Thoracic aorta (tissue), 2 donors: ENCODE data around the gene MRPL23. TPM values are rescaled to one million over a fixed set of nuclear protein-coding genes. Genes with fewer than 3 reads are reported as not detected.

Experiments used
- ATAC-seq: fragments of 150-250 bp; one replicate; pipeline ENCODE4 v1.8.0; 2017; ENCODE audit warnings: low read depth; ENCODE audit not compliant: insufficient number of reproducible peaks, low FRiP score
- DNase-seq: peaks from one replicate; pipeline ENCODE4 v3.0.0-alpha.2; 2020; ENCODE audit warnings: low spot score
- H3K27ac ChIP-seq, 2 donors: fragments of 200-600 bp; sonication (generic); 1 replicate in 1 of 2; 2 replicates in 1 of 2; pipeline ENCODE4 v1.5.1; 2016; ENCODE audit warnings: mild to moderate bottlenecking in 2 of 2, moderate library complexity in 2 of 2
- H3K27me3 ChIP-seq: fragments of 200-600 bp; sonication (generic); replicated peaks from 2 replicates; pipeline ENCODE4 v1.6.0; 2016; ENCODE audit warnings: mild to moderate bottlenecking; ENCODE audit not compliant: insufficient read depth
- H3K36me3 ChIP-seq: fragments of 200-600 bp; sonication (generic); one replicate; pipeline ENCODE4 v1.5.1; 2016
- H3K4me1 ChIP-seq, 2 donors: fragments of 200-600 bp; sonication (generic); 1 replicate in 1 of 2; 2 replicates in 1 of 2; pipeline versions ENCODE4 v1.5.1 to v1.6.0; 2016; ENCODE audit warnings: low read depth in 2 of 2, mild to moderate bottlenecking in 1 of 2; ENCODE audit not compliant: control insufficient read depth in 1 of 2
- H3K4me3 ChIP-seq: fragments of 200-600 bp; sonication (generic); 2 replicates; pipeline ENCODE4 v1.5.1; 2016; ENCODE audit warnings: mild to moderate bottlenecking
- H3K9me3 ChIP-seq: fragments of 200-600 bp; sonication (generic); 2 replicates; pipeline ENCODE4 v1.5.1; 2016
- CTCF ChIP-seq: fragments of 200-600 bp; sonication (generic); IDR thresholded peaks from one replicate; pipeline ENCODE4 v1.5.1; 2019; ENCODE audit warnings: antibody characterized with exemption
- total RNA-seq, 2 donors: library from RNA; depleted of rRNA; stranded (reverse); fragments of >200 nt; gene quantifications; one replicate each; pipeline versions ENCODE4 v1.1.0 to v1.2.3, GENCODE V29; 2016

Gene MRPL23
- total RNA-seq, 2 donors from 2014 or later = 59.8 to 136 TPM

- H3K4me3 ChIP-seq = no peak overlapping the region
- no peak overlapping the region for H3K27ac ChIP-seq
- ATAC-seq (no peak), DNase-seq (no peak)
- no peaks in the 10 kb centered on the region for H3K36me3 ChIP-seq
- no peaks in the 10 kb centered on the region for H3K9me3 ChIP-seq
- H3K4me1 ChIP-seq = peaks cover 0 to 9% of the 10 kb centered on the region in 2 donors
- H3K27me3 ChIP-seq = no peaks in the 10 kb centered on the region
- no peak for TF ChIP-seq CTCF
Measured at GRCh38 chr11:1928470-1928890, 18.7 kb upstream of the MRPL23 start.

DNA sequence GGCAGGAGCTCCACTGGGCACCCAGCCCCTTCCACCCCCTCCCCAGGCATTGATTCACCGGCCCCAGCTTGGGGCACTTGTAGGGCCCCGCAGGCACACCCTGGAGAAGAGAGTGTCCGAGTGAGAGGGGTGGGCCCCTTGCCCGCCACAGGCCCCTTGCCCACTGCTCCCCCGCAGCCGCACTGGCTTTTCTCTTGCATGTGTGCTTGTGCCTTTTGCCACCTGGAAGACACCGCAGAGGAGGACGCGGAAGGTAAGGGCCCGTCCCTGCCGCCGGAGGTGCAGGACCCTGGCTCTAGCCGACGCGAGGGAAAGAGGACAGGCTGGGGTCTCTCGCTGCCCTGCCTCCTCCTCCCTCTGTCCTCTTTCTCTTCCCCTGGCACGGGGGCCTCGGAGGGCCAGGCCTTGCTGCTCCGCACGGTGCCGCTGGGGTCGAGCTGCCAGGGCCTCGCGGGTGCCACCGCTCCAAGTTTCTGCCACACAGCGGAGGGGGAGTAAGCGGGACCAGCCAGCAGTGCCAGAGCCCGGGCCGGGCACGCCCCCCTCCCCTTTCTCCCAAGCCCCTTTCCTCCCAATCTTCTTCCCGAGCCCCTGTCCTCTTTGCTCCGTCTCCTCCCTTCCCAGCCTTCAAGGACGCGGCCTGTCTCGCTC is 18.1 kb upstream of the MRPL23 start:
- DNase-seq (no peak), ATAC-seq (no peak)
- Histone ChIP-seq H3K4me3 (no peak overlapping the region), H3K27me3 (no peaks in the 10 kb centered on the region), H3K27ac (no peak overlapping the region), H3K4me1 (peaks cover 0 to 9% of the 10 kb centered on the region in 2 donors), H3K9me3 (no peaks in the 10 kb centered on the region), H3K36me3 (no peaks in the 10 kb centered on the region)
- no peak for TF ChIP-seq CTCF

GRCh38 chr11:1929621-1930461 is 17.3 kb upstream of the MRPL23 start:
- TF ChIP-seq CTCF = no peak
- ATAC-seq (no peak), DNase-seq (no peak)
- Histone ChIP-seq H3K9me3 (no peaks in the 10 kb centered on the region), H3K36me3 (no peaks in the 10 kb centered on the region), H3K27ac (no peak overlapping the region), H3K27me3 (no peaks in the 10 kb centered on the region), H3K4me3 (no peak overlapping the region), H3K4me1 (peaks cover 0 to 9% of the 10 kb centered on the region in 2 donors)

- no peaks in the 10 kb centered on the region for H3K9me3 ChIP-seq
- DNase-seq (no peak), ATAC-seq (no peak)
- H3K27me3 ChIP-seq = no peaks in the 10 kb centered on the region
- H3K36me3 ChIP-seq = no peaks in the 10 kb centered on the region
- TF ChIP-seq CTCF = no peak
- H3K27ac ChIP-seq = no peak overlapping the region
- peaks cover 0 to 9% of the 10 kb centered on the region in 2 donors for H3K4me1 ChIP-seq
- H3K4me3 ChIP-seq = no peak overlapping the region
Measured at GRCh38 chr11:1930462-1930830, 16.7 kb upstream of the MRPL23 start.

DNA sequence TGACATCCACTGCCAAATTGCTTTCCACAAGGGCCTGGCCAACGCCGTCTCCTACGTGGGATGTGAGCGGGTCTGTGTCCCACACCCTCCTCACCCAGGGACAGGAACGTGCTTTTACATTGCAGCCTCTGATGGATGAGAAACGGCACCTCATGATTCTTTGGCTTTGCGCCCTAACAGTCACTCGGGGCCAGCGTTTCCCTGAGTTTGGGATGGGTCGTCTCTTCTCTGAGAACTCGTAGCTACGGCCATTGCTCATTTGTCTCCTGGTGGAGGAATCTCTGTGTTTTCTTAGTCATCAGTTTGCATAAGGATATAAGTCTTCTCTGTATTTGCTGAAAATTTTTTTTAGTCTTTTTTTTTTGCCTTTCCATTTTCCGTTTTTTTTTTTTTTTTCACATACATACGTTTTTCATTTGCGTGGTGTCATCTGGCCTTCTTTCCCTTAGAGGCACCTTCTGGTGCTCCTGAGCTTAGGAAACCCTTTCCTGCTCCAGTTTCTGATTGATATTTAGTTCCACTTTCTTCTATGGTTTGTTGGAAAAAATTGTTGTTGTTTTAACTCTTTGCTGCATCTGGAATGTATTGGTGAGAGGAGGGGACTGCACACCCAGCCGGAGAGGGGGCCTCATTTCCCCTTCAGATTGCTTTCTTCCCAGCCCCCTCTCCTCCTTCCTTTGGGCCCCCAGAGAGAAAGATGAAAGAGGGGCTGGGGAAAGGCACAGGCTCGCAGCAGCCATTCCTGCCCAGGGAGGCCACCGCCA is 15.6 kb upstream of the MRPL23 start:
- ATAC-seq = no peak

More for the DNA sequence above, 15.6 kb upstream of the MRPL23 start:
- H3K27me3 ChIP-seq = no peaks in the 10 kb centered on the region
- no peak overlapping the region for H3K4me3 ChIP-seq
- H3K27ac ChIP-seq = no peak overlapping the region
- no peak for DNase-seq
- H3K4me1 ChIP-seq = peaks cover 0 to 9% of the 10 kb centered on the region in 2 donors
- H3K9me3 ChIP-seq = no peaks in the 10 kb centered on the region
- no peak for TF ChIP-seq CTCF
- H3K36me3 ChIP-seq = no peaks in the 10 kb centered on the region
